ENCODE measurements around the gene SNX21.

DNA sequence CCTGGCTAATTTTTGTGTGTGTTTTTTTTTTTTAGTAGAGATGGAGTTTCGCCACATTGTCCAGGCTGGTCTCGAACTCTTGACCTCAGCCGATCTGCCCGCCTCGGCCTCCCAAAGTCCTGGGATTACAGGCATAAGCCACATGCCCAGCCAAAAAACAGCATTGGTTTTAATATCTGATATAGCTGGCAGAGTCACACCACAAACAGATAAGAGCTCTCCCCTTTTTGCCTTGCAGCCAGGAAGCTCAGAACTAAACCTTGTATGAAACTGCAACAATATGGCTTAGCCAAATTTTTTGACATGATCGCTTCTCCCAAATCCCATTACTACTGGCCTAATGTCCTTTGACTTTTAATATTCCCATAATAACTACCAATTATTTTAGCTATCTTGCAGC is 18.7 kb downstream of the SNX21 start:
- TF ChIP-seq, protein P1, sequence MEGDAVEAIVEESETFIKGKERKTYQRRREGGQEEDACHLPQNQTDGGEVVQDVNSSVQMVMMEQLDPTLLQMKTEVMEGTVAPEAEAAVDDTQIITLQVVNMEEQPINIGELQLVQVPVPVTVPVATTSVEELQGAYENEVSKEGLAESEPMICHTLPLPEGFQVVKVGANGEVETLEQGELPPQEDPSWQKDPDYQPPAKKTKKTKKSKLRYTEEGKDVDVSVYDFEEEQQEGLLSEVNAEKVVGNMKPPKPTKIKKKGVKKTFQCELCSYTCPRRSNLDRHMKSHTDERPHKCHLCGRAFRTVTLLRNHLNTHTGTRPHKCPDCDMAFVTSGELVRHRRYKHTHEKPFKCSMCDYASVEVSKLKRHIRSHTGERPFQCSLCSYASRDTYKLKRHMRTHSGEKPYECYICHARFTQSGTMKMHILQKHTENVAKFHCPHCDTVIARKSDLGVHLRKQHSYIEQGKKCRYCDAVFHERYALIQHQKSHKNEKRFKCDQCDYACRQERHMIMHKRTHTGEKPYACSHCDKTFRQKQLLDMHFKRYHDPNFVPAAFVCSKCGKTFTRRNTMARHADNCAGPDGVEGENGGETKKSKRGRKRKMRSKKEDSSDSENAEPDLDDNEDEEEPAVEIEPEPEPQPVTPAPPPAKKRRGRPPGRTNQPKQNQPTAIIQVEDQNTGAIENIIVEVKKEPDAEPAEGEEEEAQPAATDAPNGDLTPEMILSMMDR (conservative IDR thresholded peaks at IDR 0.05; ENCODE audit: low read depth, low read length), result no peak
- TF ChIP-seq EZH2 (IDR thresholded peaks at IDR 0.05; ENCODE audit: borderline replicate concordance, low read depth, low read length, poor library complexity, severe bottlenecking), result no peak
